Activated CD4-positive, alpha-beta T cell treated with anti-CD3 and anti-CD28 coated beads, Interleukin-2, amount 10 ng/mL, durations not matched to agents 7 days and 5 days (primary cell): ENCODE measurements around the gene PARVA. TPM values are rescaled to one million over a fixed set of nuclear protein-coding genes. Genes with fewer than 3 reads are reported as not detected.

Experiments used
- CTCF ChIA-PET: fragments of 350-600 bp; sonication (Branson Sonifier 250); formaldehyde crosslinking; loops from one replicate; lab custom pipeline; 2021; ENCODE audit warnings: antibody characterized with exemption; lab: Charles Lee
- POLR2A ChIA-PET: fragments of 350-600 bp; sonication (Branson Sonifier 250); formaldehyde crosslinking; loops from one replicate; lab custom pipeline; 2021; ENCODE audit warnings: antibody characterized with exemption; lab: Charles Lee
- DNase-seq: peaks from one replicate; pipeline ENCODE4 v3.0.0-alpha.2; 2020
- H3K27ac Mint-ChIP-seq: one replicate; pipeline ENCODE4 v1.8.0; 2021; ENCODE audit warnings: mild to moderate bottlenecking, moderate library complexity, mixed read lengths
- H3K27me3 Mint-ChIP-seq: one replicate; pipeline ENCODE4 v1.8.0; 2021; ENCODE audit warnings: mixed read lengths
- H3K36me3 Mint-ChIP-seq: one replicate; pipeline ENCODE4 v1.8.0; 2021; ENCODE audit warnings: low read depth, mixed read lengths
- H3K4me1 Mint-ChIP-seq: one replicate; pipeline ENCODE4 v1.8.0; 2021; ENCODE audit warnings: mixed read lengths
- H3K4me3 Mint-ChIP-seq: one replicate; pipeline ENCODE4 v1.8.0; 2021; ENCODE audit warnings: mild to moderate bottlenecking, moderate library complexity, mixed read lengths
- H3K9me3 Mint-ChIP-seq: one replicate; pipeline ENCODE4 v1.8.0; 2021; ENCODE audit warnings: mixed read lengths
- total RNA-seq, 2 experiments: library from RNA; stranded (reverse); gene quantifications; one replicate each; pipeline ENCODE4 v1.2.3, GENCODE V29; 2021

PARVA gene
- total RNA-seq, 2 experiments from 2014 or later: 0.22 TPM; not detected in 1

GRCh38 chr11:12464303-12464702 is 86.9 kb downstream of the PARVA start:
- ChIA-PET CTCF (no interaction called here), POLR2A (no interaction called here)
- no peaks in the 10 kb centered on the region for H3K4me1 Mint-ChIP-seq
- H3K36me3 Mint-ChIP-seq: no peaks in the 10 kb centered on the region
- H3K9me3 Mint-ChIP-seq: no peaks in the 10 kb centered on the region
- H3K4me3 Mint-ChIP-seq: no peak overlapping the region
- no peak overlapping the region for H3K27ac Mint-ChIP-seq
- no peak for DNase-seq
- peaks cover 10% of the 10 kb centered on the region for H3K27me3 Mint-ChIP-seq

DNA sequence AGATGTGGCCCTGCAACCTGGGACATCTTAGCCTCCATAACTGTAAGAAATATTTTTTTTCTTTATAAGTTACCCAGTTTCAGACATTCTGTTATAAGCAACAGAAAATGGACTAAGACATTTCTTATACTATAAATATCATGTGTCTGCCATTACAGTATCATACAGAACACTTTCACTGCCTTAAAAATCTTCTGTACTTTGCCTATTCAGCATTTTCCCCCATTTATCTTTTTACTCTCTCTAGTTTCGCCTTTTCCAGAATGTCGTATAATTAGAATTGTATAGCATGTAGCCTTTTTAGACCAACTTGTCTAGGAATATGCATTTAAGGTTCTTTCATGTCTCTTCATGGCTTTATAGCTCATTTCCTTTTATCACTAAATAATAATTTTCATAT is 88.0 kb downstream of the PARVA start:
- no peak for DNase-seq
- H3K27ac Mint-ChIP-seq: no peak overlapping the region
- peaks cover 11% of the 10 kb centered on the region for H3K27me3 Mint-ChIP-seq
- CTCF ChIA-PET: no interaction called here
- POLR2A ChIA-PET: no interaction called here
- H3K36me3 Mint-ChIP-seq: no peaks in the 10 kb centered on the region
- H3K9me3 Mint-ChIP-seq: no peaks in the 10 kb centered on the region
- no peaks in the 10 kb centered on the region for H3K4me1 Mint-ChIP-seq
- no peak overlapping the region for H3K4me3 Mint-ChIP-seq

GRCh38 chr11:12467610-12468009 is 90.2 kb downstream of the PARVA start:
- Mint-ChIP-seq H3K9me3 (no peaks in the 10 kb centered on the region), H3K27ac (no peak overlapping the region), H3K36me3 (no peaks in the 10 kb centered on the region), H3K4me3 (no peak overlapping the region), H3K4me1 (no peaks in the 10 kb centered on the region), H3K27me3 (peaks cover 10% of the 10 kb centered on the region)
- no peak for DNase-seq
- ChIA-PET POLR2A (no interaction called here), CTCF (no interaction called here)

GRCh38 chr11:12469451-12469850 is 92.1 kb downstream of the PARVA start:
- no peak overlapping the region for H3K4me3 Mint-ChIP-seq
- H3K27me3 Mint-ChIP-seq: peaks cover 5% of the 10 kb centered on the region
- ChIA-PET CTCF (no interaction called here), POLR2A (no interaction called here)
- no peaks in the 10 kb centered on the region for H3K9me3 Mint-ChIP-seq
- no peak overlapping the region for H3K27ac Mint-ChIP-seq
- no peak for DNase-seq
- H3K36me3 Mint-ChIP-seq: no peaks in the 10 kb centered on the region
- H3K4me1 Mint-ChIP-seq: no peaks in the 10 kb centered on the region

DNA sequence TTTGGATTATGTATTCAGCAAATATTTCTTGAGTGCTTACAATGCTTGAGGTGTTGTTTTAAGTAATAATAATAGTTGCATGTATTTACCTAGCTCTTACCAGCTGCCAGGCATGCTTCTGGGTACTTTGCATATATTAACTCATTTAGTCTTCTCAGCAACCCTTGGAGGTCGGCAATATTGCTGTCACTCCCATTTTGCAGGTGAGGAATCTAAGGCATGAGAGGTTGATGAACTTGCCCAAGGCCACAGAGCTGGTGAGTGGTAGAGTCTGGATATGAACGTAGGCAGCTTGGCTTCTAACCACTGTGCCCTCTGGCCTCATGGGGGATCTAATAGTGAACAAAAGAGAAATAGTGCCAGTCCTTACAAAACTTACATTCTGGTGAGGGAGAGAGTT is 92.9 kb downstream of the PARVA start:
- CTCF ChIA-PET: no interaction called here

DNA sequence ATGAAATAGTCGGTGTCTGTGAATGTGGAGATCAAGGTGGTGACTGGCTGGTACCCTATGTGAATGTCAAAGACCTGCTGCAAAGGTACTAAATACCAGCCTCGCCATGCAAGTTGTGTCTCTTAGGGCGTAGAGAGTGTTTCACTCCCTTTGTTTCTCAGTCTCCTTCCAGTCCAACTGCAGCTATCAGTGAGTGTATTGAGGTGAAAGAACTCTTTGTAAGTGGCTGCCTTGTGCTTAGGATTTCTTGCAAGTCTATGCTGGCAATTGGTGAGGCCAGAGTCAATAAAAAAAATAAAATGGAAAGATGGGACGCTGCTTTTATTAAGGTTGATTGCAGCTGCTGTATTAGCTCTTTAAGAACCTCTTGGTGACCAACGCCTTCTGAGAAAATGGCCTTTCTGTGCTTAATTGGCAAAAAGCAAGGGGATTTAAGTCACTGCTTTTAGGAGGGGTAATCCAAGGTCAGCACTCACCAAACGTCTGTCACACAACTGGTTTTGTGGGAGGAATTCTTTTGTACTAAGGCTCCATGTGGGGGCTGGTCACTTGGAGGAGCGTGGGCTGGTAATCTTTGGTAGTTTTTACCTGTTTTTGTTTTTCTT is 95.1 kb downstream of the PARVA start:
- ChIA-PET POLR2A (no interaction called here), CTCF (interaction anchor here (1.0 to 1.2 kb wide), 3 partner anchors 12 to 52 kb away, joined by 3 read pairs; no protein-coding TSS in a partner anchor)
- DNase-seq: no peak
- Mint-ChIP-seq H3K27ac (no peak overlapping the region), H3K36me3 (no peaks in the 10 kb centered on the region), H3K4me1 (no peaks in the 10 kb centered on the region), H3K27me3 (peaks cover 2% of the 10 kb centered on the region), H3K4me3 (no peak overlapping the region), H3K9me3 (no peaks in the 10 kb centered on the region)

More for the DNA sequence above, 92.9 kb downstream of the PARVA start:
- no peaks in the 10 kb centered on the region for H3K36me3 Mint-ChIP-seq
- H3K27me3 Mint-ChIP-seq: peaks cover 5% of the 10 kb centered on the region
- no peaks in the 10 kb centered on the region for H3K9me3 Mint-ChIP-seq
- no peak overlapping the region for H3K4me3 Mint-ChIP-seq
- H3K4me1 Mint-ChIP-seq: no peaks in the 10 kb centered on the region
- POLR2A ChIA-PET: no interaction called here
- no peak overlapping the region for H3K27ac Mint-ChIP-seq
- DNase-seq: no peak

DNA sequence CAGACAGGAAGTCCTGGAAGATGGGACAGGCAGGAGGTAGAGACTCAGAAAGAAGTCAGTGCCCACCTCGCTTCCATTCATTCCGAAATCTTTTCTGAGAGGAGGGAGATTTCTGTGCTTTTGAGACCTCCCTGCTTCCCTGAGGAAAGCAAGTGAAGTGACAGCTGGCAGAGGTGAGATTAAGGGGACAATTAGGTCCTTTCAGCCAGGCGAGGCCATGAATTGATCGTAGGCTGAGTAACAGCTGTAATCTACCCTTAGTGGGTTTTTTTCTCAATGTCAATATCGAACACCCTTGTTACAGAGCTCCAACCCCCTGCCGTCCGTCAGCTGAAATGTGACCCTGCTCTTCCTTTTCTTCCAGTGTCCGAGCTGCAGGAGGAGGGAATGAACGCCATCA is 96.0 kb downstream of the PARVA start:
- ChIA-PET POLR2A (no interaction called here), CTCF (interaction anchor here (1.2 kb wide), 1 partner anchor 12 kb away, joined by 3 read pairs; no protein-coding TSS in a partner anchor)
- no peak for DNase-seq
- no peaks in the 10 kb centered on the region for H3K4me1 Mint-ChIP-seq
- H3K27ac Mint-ChIP-seq: no peak overlapping the region
- no peaks in the 10 kb centered on the region for H3K36me3 Mint-ChIP-seq
- H3K27me3 Mint-ChIP-seq: peaks cover 2% of the 10 kb centered on the region
- no peaks in the 10 kb centered on the region for H3K9me3 Mint-ChIP-seq
- H3K4me3 Mint-ChIP-seq: no peak overlapping the region

DNA sequence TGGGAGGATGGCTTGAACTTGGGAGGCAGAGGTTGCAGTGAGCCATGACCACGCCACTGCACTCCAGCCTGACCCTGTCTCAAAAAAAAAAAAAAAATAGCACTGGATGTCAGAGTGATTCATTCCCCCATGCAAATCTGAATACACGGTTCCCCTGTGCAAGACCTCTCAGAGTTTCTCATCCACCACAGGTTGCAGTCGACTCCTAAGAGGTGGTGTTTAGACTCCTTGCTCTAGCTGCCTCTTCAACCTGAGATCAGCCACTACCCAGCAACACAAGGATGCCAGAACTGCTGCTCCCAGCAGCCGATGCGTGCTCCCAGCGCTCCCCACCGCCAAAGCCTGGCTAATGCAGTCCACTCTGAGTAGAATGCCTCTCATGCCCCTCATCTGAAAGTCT is 97.5 kb downstream of the PARVA start:
- H3K27me3 Mint-ChIP-seq: peaks cover 2% of the 10 kb centered on the region
- no peaks in the 10 kb centered on the region for H3K4me1 Mint-ChIP-seq
- no peaks in the 10 kb centered on the region for H3K36me3 Mint-ChIP-seq
- H3K4me3 Mint-ChIP-seq: no peak overlapping the region
- H3K9me3 Mint-ChIP-seq: no peaks in the 10 kb centered on the region
- ChIA-PET CTCF (no interaction called here), POLR2A (no interaction called here)
- H3K27ac Mint-ChIP-seq: no peak overlapping the region
- no peak for DNase-seq

GRCh38 chr11:12478743-12479142 is 101.4 kb downstream of the PARVA start:
- H3K4me3 Mint-ChIP-seq: no peak overlapping the region
- H3K27ac Mint-ChIP-seq: no peak overlapping the region
- ChIA-PET CTCF (no interaction called here), POLR2A (no interaction called here)
- H3K27me3 Mint-ChIP-seq: no peaks in the 10 kb centered on the region
- H3K4me1 Mint-ChIP-seq: no peaks in the 10 kb centered on the region
- no peak for DNase-seq
- no peaks in the 10 kb centered on the region for H3K36me3 Mint-ChIP-seq
- no peaks in the 10 kb centered on the region for H3K9me3 Mint-ChIP-seq

GRCh38 chr11:12480401-12480800 is 103.0 kb downstream of the PARVA start:
- CTCF ChIA-PET: no interaction called here
- DNase-seq: no peak
- Mint-ChIP-seq H3K27ac (no peak overlapping the region), H3K4me3 (no peak overlapping the region), H3K36me3 (no peaks in the 10 kb centered on the region), H3K27me3 (no peaks in the 10 kb centered on the region), H3K9me3 (no peaks in the 10 kb centered on the region), H3K4me1 (no peaks in the 10 kb centered on the region)
- POLR2A ChIA-PET: no interaction called here

DNA sequence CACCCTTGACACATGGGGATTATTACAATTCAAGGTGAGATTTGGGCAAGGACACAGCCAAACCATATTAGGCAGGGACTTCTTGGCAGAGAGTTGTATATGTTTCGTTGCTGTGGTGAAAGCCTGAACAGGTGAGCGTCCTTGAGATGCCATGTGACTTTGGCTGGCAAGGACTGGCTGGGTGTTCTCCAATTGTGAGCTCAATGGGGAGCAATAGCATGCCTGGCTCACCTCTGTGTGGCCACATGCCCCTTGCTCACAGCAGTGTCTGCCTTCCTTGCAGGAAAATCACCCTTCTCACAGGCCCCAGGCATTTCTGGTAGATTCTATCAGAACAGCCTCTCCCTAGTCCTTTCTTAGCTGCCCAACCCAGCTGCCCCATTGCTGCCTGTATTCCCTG is 105.5 kb downstream of the PARVA start:
- Mint-ChIP-seq H3K27ac (no peak overlapping the region), H3K36me3 (no peaks in the 10 kb centered on the region), H3K4me1 (no peaks in the 10 kb centered on the region), H3K9me3 (no peaks in the 10 kb centered on the region), H3K4me3 (no peak overlapping the region), H3K27me3 (no peaks in the 10 kb centered on the region)
- POLR2A ChIA-PET: no interaction called here
- CTCF ChIA-PET: interaction anchor here (1.0 kb wide), 1 partner anchor 89 kb away, joined by 3 read pairs; no protein-coding TSS in a partner anchor
- DNase-seq: no peak

DNA sequence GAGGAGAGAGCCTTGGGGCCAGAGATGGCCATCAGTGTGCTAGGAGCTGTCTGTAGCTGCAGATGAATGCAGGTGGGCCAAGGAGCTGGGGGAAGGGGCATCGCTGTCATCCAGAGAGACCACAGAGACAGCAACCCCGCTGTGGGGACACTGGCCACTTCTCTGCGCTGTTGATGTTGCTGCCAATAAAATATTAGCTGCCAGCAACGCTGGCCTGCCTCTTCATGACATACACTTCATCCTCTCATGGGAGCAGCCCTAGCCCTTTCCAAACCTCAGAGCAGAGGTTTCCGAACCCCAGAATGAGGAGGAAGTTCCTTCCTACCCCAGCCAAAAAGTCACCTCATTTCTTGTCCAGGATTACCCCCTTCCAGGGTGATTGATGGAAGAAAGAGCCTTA is 106.2 kb downstream of the PARVA start:
- ChIA-PET POLR2A (no interaction called here), CTCF (interaction anchor here (1.0 kb wide), 1 partner anchor 90 kb away, joined by 3 read pairs; no protein-coding TSS in a partner anchor)
- Mint-ChIP-seq H3K9me3 (peaks cover 3% of the 10 kb centered on the region), H3K27me3 (peaks cover 4% of the 10 kb centered on the region), H3K36me3 (no peaks in the 10 kb centered on the region), H3K4me3 (no peak overlapping the region), H3K27ac (no peak overlapping the region), H3K4me1 (no peaks in the 10 kb centered on the region)
- no peak for DNase-seq

DNA sequence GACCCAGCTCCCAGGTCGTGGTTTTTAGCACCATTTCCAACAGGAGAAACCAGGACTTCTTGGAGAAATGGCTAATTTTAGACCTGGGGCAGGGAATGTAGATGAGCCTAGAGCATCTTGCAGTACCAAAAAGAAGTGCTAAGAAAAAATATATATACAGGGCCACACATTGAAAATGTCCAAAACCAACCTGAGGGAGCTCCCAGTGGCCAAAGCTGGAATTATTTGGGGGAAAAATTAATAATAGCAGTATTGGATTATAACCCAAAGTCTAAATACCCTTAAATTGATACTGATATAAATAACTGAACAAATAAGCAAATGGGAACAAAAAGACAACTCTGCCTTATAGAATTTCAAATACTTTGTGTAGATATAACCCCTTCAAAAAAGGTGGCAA is 108.0 kb downstream of the PARVA start:
- Mint-ChIP-seq H3K4me1 (no peaks in the 10 kb centered on the region), H3K27me3 (peaks cover 4% of the 10 kb centered on the region), H3K36me3 (no peaks in the 10 kb centered on the region), H3K27ac (no peak overlapping the region), H3K9me3 (peaks cover 8% of the 10 kb centered on the region), H3K4me3 (no peak overlapping the region)
- ChIA-PET POLR2A (no interaction called here), CTCF (no interaction called here)
- DNase-seq: no peak

DNA sequence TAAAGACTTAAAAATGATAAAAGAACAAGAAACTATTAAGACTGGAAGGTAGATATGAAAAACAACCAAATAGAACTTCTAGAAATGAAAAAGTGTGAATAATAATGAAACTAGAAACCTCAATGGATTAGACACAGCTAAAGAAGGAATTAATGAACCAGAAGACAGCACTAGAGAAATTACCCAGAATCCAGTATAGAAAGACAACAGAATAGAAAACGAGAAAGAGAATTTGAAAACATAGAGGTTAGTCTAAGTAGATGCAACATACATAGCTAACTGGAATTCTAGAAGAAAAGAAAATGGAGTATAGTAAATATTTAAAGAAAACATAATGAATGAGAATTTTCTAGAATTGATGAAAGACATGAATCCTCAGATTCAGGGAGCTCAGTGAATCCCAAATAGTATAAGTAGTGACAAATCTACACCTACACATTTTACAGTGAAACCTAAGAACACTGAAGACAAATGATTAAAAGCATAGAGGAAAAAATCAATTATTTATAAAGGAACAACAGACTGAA is 111.9 kb downstream of the PARVA start:
- Mint-ChIP-seq H3K36me3 (no peaks in the 10 kb centered on the region), H3K4me1 (no peaks in the 10 kb centered on the region), H3K4me3 (no peak overlapping the region), H3K27me3 (peaks cover 13% of the 10 kb centered on the region), H3K9me3 (peaks cover 8% of the 10 kb centered on the region), H3K27ac (no peak overlapping the region)
- ChIA-PET CTCF (interaction anchor here (2.1 kb wide), 1 partner anchor 18 kb away, joined by 6 read pairs; no protein-coding TSS in a partner anchor), POLR2A (no interaction called here)
- DNase-seq: no peak
